ENCODE measurements around the gene MRPL23.

DNA sequence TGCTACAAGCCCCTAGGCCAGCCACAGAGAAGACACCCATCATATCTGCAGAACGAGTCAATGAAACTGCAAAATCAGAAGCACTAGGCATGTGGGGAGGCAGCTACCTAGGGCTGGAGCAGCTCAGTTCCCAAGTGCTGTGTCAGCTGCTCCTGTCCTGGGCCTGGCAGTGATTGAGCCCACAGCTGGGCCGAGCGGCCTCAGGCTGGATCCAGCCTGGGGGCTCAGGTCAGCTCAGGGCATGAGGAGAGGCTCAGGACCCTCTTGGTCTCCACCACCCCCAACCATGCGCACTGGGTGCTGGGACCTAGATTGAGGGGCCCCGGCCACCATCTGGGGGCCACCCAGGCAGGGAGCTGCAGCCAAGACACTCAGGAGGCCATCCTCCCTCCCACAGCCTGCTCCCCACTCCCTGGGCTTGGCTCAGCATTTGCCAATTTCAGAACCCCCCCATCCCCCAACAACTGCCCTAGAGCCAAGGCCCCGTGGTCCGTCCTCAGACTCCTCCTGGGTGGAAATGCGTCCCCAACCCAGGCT, 30.1 kb upstream of the MRPL23 start:
- TF ChIP-seq, protein P1, sequence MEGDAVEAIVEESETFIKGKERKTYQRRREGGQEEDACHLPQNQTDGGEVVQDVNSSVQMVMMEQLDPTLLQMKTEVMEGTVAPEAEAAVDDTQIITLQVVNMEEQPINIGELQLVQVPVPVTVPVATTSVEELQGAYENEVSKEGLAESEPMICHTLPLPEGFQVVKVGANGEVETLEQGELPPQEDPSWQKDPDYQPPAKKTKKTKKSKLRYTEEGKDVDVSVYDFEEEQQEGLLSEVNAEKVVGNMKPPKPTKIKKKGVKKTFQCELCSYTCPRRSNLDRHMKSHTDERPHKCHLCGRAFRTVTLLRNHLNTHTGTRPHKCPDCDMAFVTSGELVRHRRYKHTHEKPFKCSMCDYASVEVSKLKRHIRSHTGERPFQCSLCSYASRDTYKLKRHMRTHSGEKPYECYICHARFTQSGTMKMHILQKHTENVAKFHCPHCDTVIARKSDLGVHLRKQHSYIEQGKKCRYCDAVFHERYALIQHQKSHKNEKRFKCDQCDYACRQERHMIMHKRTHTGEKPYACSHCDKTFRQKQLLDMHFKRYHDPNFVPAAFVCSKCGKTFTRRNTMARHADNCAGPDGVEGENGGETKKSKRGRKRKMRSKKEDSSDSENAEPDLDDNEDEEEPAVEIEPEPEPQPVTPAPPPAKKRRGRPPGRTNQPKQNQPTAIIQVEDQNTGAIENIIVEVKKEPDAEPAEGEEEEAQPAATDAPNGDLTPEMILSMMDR (IDR thresholded peaks at IDR 0.05), result no peak
- TF ChIP-seq POLR2A (IDR thresholded peaks at IDR 0.05), result no peak

Data from body of pancreas (tissue), 4 donors.